ENCODE results near the gene IL20.
"Not testable (repeated sequence)": the region's sequence is repeated elsewhere in the genome, so short reads cannot be mapped to it uniquely, and the experiment has no call there.

IL20 gene

GRCh38 chr1:206841609-206842323, 23.7 kb upstream of the IL20 start:
- DNase-seq (ENCODE audit: low read depth in 2 of 2, low spot score in 1 of 2) = no peak

- DNase-seq (ENCODE audit: low read depth in 2 of 2, low spot score in 1 of 2) = no peak
These were observed 22.6 kb upstream of the IL20 start for GRCh38 chr1:206842854-206843253.

DNA sequence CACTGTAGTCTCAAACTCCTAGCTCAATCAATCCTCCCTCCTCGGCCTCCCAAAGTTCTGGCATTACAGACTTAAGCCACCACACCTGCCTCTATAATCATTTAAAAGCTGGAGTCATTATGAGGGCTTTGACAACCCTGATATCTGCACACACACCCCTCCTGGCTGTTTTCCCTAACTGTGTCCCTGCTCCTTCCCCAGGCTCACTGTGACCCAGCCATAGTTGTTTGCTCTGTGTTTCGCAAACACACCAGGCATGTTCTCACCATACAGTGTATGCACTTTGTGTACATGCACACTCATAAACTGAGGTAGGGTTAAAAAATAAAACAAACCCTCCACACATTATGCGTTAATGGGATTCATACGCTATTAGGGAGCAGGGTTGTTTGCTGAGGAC, 21.8 kb upstream of the IL20 start:
- DNase-seq (ENCODE audit: low read depth in 2 of 2, low spot score in 1 of 2) = no peak

- DNase-seq (ENCODE audit: low read depth in 2 of 2, low spot score in 1 of 2) = no peak
These were observed 18.9 kb upstream of the IL20 start for GRCh38 chr1:206846487-206846886.

GRCh38 chr1:206847337-206847834, 18.0 kb upstream of the IL20 start:
- DNase-seq (ENCODE audit: low read depth in 2 of 2, low spot score in 1 of 2) = no peak

- no peak for DNase-seq (ENCODE audit: low read depth in 2 of 2, low spot score in 1 of 2)
These were observed 17.5 kb upstream of the IL20 start for GRCh38 chr1:206847946-206848345.

- DNase-seq (ENCODE audit: low read depth in 2 of 2, low spot score in 1 of 2) = no peak
These were observed 15.0 kb upstream of the IL20 start for GRCh38 chr1:206850401-206850800.

- no peak for DNase-seq (ENCODE audit: low read depth in 2 of 2, low spot score in 1 of 2)
These were observed 13.9 kb upstream of the IL20 start for GRCh38 chr1:206851341-206852010.

- DNase-seq (ENCODE audit: low read depth in 2 of 2, low spot score in 1 of 2) = not testable (repeated sequence)
These were observed 12.8 kb upstream of the IL20 start for GRCh38 chr1:206852662-206853061.

- not testable (repeated sequence) for DNase-seq (ENCODE audit: low read depth in 2 of 2, low spot score in 1 of 2)
These were observed 11.7 kb upstream of the IL20 start for GRCh38 chr1:206853696-206854095.

GRCh38 chr1:206854401-206855129, 10.9 kb upstream of the IL20 start:
- no peak for DNase-seq (ENCODE audit: low read depth in 2 of 2, low spot score in 1 of 2)

GRCh38 chr1:206855859-206856258, 9.6 kb upstream of the IL20 start:
- no peak for DNase-seq (ENCODE audit: low read depth in 2 of 2, low spot score in 1 of 2)

DNA sequence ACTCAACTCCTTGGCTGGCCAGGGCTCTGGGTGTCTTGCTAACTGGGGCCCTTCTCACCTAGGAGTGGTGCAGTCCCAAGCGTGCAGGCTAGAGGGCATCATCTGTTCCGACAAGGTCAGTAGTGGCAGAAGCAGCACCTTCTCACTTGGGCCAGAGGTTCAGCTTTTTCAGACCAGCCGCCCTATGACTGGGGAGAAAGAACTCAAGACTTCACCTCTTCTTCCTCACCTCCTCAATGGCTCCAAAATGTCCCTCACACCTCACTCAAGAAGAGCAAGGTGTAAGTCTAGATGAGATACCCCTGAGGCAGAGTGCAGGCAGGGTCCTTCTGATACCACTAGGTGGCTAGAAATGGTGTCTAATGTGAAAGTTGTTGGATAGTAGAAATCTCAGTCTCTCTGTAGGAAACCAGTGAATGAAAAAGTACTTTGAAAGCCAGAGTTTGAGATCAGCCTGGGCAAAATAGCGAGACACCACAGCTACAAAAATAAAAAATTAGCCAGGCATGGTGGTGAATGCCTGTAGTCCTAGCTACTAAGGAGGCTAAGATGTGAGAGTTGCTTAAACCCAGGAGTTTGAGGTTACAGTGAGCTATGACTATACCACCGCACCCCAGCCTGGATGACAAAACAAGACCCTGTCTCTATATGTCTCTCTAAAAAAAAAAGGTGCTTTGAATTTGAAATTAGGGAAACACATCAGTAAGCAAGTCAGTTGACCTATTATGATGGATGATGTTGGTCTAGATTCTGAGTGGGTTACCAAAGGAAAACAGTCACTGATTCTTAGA, 8.6 kb upstream of the IL20 start:
- no peak for DNase-seq (ENCODE audit: low read depth in 2 of 2, low spot score in 1 of 2)

DNA sequence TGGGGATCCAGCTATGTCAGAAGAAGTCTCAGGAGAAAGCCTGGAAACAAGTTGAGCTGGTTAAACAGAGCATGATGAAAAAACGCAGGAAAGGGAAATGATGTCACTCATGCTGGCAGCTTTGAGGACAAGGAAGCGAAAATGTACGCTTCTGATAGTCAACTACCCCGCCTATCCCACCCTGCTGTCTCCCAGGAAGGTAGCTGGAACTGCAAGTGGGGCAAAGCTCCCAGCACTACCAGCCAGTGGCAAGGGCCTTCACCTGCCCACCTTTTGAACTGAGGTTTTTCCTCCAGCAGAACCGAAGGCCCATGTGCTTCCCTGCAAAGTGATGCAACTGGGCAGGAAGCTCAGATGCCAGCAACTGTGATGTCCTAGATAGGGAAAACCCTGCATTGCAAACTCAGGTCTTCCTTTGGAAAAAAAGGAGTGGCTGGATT, 6.3 kb upstream of the IL20 start:
- DNase-seq (ENCODE audit: low read depth in 2 of 2, low spot score in 1 of 2) = no peak

DNA sequence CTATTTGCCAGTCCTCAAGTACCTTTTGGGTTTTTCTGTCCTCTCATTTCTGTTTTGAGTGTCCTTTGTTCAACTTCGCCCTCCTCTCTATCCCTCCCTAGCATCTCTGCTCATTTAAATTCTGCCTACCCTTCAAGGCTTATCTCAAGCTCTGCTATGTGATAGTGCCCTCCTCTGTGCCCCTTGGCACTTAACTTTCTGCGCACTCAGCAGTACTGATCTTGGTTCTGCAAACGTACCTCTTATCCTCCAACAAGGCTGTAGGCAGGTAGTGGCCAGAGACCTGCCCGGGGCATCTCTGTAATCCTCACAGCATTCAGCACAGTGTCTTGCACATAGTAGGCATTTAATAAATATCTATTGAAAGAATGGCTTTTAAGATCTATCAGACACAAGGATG, 5.3 kb upstream of the IL20 start:
- DNase-seq (ENCODE audit: low read depth in 2 of 2, low spot score in 1 of 2) = no peak

DNA sequence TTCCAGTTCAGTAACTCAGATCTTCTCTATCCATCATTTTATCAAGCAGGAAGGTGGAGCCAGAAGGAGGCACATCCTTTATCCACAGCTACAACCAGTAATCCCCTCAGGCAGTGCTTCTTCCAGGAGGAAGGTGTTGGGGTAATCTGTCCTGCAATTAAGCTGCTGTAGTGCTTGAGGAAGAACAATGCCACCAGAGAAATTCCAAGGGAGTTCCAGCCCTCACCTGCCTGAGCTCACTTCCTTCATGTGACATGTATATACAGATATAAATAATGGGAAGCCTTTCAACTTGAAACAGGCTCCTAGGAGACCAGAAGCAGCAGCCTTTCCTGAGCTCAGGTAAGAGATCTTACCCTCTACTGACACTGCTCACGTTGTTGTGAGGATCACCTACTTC, 2.2 kb upstream of the IL20 start:
- DNase-seq (ENCODE audit: low read depth in 2 of 2, low spot score in 1 of 2) = no peak

DNA sequence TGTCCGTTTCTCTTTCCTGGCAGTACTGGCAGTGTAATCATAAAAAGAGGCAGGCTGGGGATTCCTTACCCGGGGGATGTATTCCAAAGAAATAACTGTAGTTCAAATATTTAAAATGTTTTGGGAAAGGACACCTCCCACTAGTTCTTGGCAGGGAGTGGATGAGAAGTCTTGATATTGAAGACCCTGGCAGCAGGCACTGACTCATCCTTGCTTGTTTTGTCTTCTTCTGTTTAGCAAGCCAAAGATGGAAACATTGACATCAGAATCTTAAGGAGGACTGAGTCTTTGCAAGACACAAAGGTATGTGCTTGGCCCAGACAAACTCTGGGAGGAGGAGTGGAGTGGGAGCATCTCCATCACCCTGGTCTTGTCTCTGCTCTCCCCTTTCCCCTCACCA, 639 bp downstream of the IL20 start:
- DNase-seq (ENCODE audit: low read depth in 2 of 2, low spot score in 1 of 2) = no peak

GRCh38 chr1:206867239-206867638, 1.8 kb downstream of the IL20 start:
- no peak for DNase-seq (ENCODE audit: low read depth in 2 of 2, low spot score in 1 of 2)

GRCh38 chr1:206867716-206868115, 2.3 kb downstream of the IL20 start:
- DNase-seq (ENCODE audit: low read depth in 2 of 2, low spot score in 1 of 2) = no peak

DNA sequence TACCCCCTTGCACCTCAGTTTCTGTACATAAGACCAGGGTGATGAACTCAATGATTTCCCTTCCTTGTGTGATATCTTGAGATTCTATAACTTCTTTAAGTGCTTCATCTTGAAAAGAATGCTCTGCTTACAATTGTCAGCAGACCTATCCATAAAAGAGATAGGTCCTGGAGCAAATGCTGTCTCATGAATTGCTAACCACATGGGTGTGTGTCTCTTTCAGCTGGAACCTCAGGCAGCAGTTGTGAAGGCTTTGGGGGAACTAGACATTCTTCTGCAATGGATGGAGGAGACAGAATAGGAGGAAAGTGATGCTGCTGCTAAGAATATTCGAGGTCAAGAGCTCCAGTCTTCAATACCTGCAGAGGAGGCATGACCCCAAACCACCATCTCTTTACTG, 2.8 kb downstream of the IL20 start:
- no peak for DNase-seq (ENCODE audit: low read depth in 2 of 2, low spot score in 1 of 2)

DNA sequence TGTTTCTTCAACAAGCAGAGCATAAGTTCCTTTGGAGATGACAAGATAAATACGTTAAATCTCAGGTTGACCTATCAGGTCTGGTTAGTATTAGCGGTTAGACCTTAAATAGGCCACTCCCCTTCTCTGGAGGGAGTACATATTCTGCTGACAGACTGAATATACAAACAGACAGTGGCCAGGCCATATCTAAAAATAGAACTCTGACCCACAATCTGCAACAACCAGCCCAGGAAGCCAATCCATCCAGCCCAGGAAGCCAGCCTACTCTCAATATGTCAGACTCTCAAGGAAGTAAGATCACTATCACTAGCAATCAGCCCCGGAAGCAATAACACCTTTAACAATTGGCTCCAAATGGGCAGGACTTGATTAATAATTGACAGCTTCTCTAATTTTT, 6.7 kb downstream of the IL20 start:
- no peak for DNase-seq (ENCODE audit: low read depth in 2 of 2, low spot score in 1 of 2)
